ENCODE measurements around the gene GTF2I.
"Not testable (repeated sequence)": the region's sequence is repeated elsewhere in the genome, so short reads cannot be mapped to it uniquely, and the experiment has no call there.

The GTF2I gene

DNA sequence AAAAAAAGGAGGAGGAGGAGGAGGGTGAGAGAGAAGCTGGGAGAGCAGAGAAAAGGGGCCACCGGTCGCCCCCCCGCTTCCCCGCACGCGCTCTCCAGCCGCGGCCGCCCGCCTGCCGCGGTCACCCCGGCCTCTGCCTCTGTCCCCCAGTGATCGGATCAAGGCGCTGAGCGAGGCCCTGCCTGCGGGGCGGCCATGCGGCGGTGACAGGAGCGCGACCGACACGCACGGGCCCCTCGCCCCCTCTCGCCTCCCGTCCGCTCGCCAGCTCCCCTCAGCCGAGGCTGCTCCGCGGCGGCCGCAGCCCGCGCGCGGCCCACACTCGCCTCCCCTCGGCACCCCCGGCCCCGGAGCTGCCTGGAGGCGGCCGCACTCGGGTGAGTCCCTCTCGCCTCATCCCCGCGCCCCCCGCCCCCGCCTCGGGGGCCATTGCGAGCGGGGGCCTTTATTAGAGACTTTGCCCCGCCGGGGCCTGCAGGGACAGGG is at the start of gene GTF2I:
Gene GTF2I (plus strand): TSS at position 27 of the 486 bp plus-strand sequence. CDS start 31,411 bp downstream, outside the sequence.
- DNase-seq = no peak

GRCh38 chr7:74612015-74612829 is 45.3 kb upstream of the GTF2I start:
- peak; percentile 65 for DNase-seq

DNA sequence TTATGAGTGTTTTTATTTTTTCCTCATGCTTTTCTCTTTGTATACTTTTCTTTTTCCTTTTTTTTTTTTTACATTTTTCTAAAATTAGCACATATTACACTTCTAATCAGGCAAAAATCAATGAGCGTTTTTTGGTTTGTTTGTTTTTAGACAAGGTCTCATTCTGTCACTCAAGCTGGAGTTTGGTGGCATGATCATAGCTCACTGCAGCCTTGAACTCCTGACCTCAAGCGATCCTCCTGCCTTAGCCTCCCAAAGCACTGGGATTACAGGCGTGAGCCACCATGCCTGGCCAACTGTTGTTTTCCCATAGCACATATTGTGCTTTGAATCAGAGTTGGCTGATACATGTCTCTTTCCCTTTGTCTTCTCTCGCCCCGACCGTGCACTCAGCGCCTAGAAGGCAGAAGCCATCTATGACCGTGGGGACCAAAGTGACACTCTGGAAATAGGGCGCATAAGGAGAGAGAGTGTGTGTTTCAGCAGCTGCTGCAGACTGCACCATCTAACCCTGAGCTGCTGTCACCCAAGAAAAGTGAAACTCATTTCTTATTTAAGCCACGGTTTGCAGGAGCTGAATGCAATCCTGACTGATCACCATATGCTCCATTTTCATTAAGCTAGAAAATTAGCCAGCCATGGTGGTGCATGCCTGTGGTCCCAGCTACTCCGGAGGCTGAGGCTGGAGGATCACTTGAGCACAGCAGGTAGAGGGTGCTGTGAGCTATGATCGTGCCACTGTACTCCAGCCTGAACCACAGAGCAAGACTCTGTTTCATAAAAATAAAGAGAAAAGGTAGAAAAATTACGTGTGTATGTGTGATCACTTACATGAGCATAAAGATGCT is 41.4 kb upstream of the GTF2I start:
- no peak for DNase-seq

DNA sequence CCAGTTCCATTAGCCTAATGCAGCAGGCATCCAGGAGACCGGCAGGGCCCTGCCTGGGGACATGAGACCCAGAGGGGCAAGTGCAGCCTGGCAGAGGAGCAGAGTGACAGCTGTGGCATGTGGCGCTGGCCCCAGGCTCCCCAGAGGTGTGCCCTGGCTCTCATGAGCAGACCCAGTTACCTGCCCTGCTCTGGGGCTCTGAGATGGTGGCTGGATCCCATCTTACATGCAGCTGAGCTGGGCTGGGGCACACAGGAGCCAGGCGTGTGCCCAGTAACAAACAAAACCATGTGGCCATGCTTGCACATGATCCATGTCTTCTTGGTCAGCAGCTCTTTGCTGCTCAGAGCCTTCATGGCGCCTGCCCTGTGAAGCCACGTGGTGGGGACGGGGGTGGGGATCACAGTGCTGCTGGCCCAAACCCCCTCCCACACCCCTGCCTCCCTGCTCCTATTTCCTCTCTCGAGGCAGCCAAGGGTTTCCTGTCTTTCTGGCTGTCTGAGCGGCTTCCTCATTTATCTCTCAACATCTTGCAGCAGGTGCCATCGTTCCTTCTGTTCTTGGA is 40.3 kb upstream of the GTF2I start:
- no peak for DNase-seq

- no peak for DNase-seq
These were observed 38.2 kb upstream of the GTF2I start for GRCh38 chr7:74619235-74619860.

- DNase-seq = no peak
These were observed 35.2 kb upstream of the GTF2I start for GRCh38 chr7:74622228-74622749.

DNA sequence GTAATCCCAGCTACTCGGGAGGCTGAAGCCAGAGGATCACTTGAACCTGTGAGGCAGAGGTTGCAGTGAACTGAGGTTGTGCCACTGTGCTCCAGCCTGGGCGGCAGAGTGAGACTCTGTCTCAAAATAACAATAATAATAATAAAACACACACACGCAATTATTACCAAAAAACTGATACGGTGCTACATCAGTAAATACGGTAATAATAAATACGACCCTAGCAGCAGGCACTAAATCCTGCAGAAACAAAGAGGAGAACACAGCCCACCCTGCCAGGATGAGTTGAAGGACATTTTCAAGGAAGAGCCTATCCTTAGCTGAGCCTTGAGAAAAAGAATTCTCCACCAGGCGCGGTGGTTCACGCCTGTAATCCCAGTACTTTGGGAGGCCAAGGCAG is 34.4 kb upstream of the GTF2I start:
- DNase-seq = no peak

DNA sequence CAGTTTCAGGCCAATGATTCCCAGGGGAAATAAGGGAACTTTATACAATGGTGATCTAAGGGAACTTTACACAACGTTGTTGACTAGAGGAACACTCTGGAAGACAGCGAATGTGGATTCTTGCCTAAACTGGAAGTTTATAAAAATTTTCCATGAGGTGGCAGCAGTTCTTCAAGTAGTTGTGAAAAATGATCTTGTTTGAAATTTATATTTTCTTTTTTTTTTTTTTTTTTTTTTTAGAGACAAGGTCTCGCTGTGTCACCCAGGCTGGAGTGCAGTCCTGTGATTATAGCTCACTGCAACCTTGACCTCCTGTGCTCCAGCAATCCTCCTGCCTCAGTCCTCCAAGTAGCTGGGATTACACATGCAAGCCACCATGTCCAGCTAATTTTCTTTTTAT is 32.1 kb upstream of the GTF2I start:
- no peak for DNase-seq

GRCh38 chr7:74627661-74628411 is 29.7 kb upstream of the GTF2I start:
- DNase-seq = peak; percentile 91

GRCh38 chr7:74632505-74632904 is 25.0 kb upstream of the GTF2I start:
- DNase-seq = no peak

GRCh38 chr7:74633451-74633921 is 24.0 kb upstream of the GTF2I start:
- DNase-seq = no peak

DNA sequence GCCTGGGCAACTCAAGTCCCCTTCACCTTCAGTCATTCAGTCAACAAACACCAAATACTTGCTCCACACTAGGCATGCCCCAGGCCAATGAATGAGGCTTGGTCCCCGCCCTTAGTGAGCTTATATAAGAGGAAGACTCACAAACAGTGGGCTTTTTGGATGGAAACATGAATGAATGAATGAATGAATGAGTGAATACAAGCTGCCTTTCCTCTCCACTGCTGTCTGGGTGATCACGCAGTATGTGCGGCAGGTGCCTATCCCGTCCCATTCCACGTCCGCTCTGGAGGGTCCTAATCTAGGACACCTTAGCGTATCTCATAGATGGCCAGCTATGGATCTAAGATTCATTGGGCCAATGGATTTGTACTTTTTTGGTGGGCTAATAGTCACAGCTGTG is 19.8 kb upstream of the GTF2I start:
- no peak for DNase-seq

DNA sequence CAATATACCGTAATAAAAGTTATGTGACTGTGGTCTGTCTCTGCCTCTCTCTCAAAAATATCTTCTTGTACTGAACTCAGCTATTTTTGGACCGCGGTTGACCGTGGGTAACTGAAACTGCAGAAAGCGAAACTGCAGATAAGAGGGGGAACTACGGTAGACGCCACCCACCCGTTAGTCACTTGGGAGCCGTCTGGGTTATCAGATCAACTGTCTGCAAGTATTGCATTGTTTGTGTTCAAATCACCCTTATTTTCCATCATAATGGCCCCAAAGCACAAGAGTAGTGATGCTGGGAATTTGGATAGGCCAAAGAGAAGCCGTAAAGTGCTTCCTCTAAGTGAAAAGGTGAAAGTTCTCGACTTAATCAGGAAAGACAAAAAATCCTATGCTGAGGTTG is 7.5 kb upstream of the GTF2I start:
- not testable (repeated sequence) for DNase-seq

- not testable (repeated sequence) for DNase-seq
These were observed 6.9 kb upstream of the GTF2I start for GRCh38 chr7:74650493-74651132.

DNA sequence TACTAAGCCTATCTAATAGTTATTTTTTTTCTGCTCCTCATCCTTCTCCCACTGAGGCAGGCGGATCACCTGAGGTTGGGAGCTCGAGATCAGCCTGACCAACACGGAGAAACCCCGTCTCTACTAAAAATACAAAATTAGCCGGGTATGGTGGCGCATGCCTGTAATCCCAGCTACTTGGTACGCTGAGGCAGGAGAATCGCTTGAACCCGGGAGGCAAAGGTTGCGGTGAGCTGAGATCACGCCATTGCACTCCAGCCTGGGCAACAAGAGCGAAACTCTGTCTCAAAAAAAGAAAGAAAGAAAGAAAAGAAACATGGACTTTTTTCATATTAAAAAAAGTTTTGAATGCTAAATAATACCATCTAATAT is 6.4 kb upstream of the GTF2I start:
- DNase-seq = not testable (repeated sequence)

GRCh38 chr7:74653686-74654181 is 3.8 kb upstream of the GTF2I start:
- no peak for DNase-seq

GRCh38 chr7:74654811-74655210 is 2.7 kb upstream of the GTF2I start:
- DNase-seq = no peak

DNA sequence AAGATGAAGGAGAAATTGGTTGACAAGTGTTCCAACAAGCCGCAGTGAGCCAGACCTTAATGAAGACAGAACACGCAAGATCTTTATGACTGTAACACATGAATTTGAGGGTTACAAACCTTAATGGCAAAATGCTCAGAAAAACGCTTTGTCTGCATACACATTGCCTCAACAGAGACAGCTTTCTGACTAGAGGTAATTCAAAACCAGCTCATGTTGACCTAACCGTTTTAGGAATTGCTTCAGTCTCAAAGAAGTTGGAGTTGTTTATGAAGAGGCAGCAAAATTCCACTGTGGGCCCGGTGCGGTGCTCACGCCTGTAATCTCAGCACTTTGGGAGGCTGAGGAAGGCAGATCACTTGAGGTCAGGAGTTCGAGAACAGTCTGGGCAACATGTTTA is 2.2 kb upstream of the GTF2I start:
- DNase-seq = no peak

- no peak for DNase-seq
These were observed 1.6 kb upstream of the GTF2I start for GRCh38 chr7:74655768-74656440.

DNA sequence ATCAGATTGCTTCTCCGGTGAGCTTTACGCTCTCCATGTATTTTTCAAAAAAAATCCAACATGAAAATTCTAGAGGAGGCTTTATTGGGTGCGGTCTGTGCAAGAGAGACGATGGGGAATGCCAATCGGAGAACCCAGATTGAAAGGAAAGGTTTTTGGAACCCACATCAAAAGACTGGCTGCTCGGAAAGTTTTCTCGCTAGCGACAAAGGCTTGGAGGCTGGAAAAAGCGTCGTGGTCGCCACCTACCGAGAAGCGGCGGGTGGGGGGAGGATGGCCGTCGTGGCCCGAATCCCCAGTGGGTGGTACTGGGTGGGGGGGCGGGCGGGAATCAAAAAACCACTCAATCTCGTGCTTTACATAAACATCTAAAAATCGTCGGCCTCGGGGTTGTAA is 1.1 kb upstream of the GTF2I start:
- peak; percentile 48 for DNase-seq
